MCF 10A (cell line): Measurements from ENCODE around the gene CTSE. TPM values are rescaled to one million over a fixed set of nuclear protein-coding genes. Genes with fewer than 3 reads are reported as not detected.
"Not testable (repeated sequence)": the region's sequence is repeated elsewhere in the genome, so short reads cannot be mapped to it uniquely, and the experiment has no call there.

ENCODE experiments used
- BruUV-seq: library from RNA; stranded (reverse); fragments of 400-500 nt; replicated peaks from 2 replicates; lab custom pipeline; 2021; lab: Mats Ljungman, UMichigan
- CTCF ChIA-PET: fragments of 300-600 bp; sonication (Branson Sonifier 250); formaldehyde crosslinking; extraction: SDS; loops from one replicate; lab custom pipeline; 2021; ENCODE audit warnings: antibody characterized with exemption, inconsistent platforms; lab: Yijun Ruan, JAX
- POLR2A ChIA-PET: fragments of 300-600, 350-650 bp; sonication (Branson Sonifier 250); formaldehyde crosslinking; extraction: SDS; loops from one replicate; lab custom pipeline; 2020; ENCODE audit warnings: antibody characterized with exemption, inconsistent platforms; lab: Yijun Ruan, JAX
- DNase-seq: peaks from one replicate; pipeline ENCODE4 v3.0.0-alpha.2; 2018; ENCODE audit not compliant: unreplicated experiment
- H3K27ac Mint-ChIP-seq: one replicate; pipeline ENCODE4 v1.8.0; 2022; ENCODE audit warnings: mild to moderate bottlenecking, low read depth, mixed read lengths; ENCODE audit not compliant: unreplicated experiment
- H3K27me3 Mint-ChIP-seq: one replicate; pipeline ENCODE4 v1.8.0; 2022; ENCODE audit warnings: mixed read lengths; ENCODE audit not compliant: insufficient read depth, unreplicated experiment
- H3K36me3 Mint-ChIP-seq: one replicate; pipeline ENCODE4 v1.8.0; 2022; ENCODE audit warnings: mild to moderate bottlenecking, moderate library complexity, mixed read lengths; ENCODE audit not compliant: insufficient read depth, unreplicated experiment
- H3K4me1 Mint-ChIP-seq: one replicate; pipeline ENCODE4 v1.8.0; 2022; ENCODE audit warnings: mixed read lengths; ENCODE audit not compliant: insufficient read depth, unreplicated experiment
- H3K4me3 Mint-ChIP-seq: one replicate; pipeline ENCODE4 v1.8.0; 2022; ENCODE audit warnings: mild to moderate bottlenecking, moderate library complexity, mixed read lengths; ENCODE audit not compliant: unreplicated experiment
- H3K9me3 Mint-ChIP-seq: one replicate; pipeline ENCODE4 v1.8.0; 2022; ENCODE audit warnings: mixed read lengths; ENCODE audit not compliant: unreplicated experiment
- intact Hi-C: fragments of 100-400 bp; cut with micrococcal nuclease; formaldehyde crosslinking; loops from 2 replicates; pipeline ENCODE4 v1.14.1; 2022
- total RNA-seq: library from RNA; stranded (reverse); gene quantifications from 2 replicates; pipeline ENCODE4 v1.2.3, GENCODE V29; 2022
- TF ChIP-seq, protein P1 (sequence below): fragments of 200-600 bp; IDR thresholded peaks from one replicate; pipeline ENCODE4 v1.8.0; 2022; ENCODE audit warnings: antibody characterized with exemption, mild to moderate bottlenecking; ENCODE audit not compliant: unreplicated experiment

The CTSE gene
- total RNA-seq, 1 experiment from 2014 or later = 0.79 TPM

DNA sequence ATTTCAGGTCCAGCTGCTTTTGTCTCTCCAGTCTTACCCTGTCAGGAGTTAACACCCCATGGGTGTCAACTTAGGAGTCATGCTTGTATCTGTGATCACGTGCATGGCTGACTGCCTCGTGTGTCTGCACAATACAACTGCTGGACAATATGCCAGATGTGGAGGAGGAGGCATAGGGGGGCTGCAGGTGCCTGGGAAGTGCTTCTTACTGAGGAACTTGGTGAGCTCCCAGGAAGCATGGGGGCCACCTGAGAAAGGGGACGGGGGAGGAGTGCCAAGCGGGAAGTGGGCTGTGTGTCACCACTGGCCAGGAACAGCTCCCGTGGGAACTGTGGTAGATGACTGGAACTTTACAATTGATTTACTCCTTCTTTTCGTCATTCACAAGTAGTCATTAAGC lies 38.8 kb upstream of the CTSE start:
- ChIA-PET POLR2A (no interaction called here), CTCF (no interaction called here)
- Mint-ChIP-seq H3K36me3 (no peaks in the 10 kb centered on the region), H3K4me1 (peaks cover 5% of the 10 kb centered on the region), H3K27me3 (peaks cover 11% of the 10 kb centered on the region), H3K27ac (no peak overlapping the region), H3K4me3 (no peak overlapping the region), H3K9me3 (no peaks in the 10 kb centered on the region)
- DNase-seq = no peak
- TF ChIP-seq, protein P1, sequence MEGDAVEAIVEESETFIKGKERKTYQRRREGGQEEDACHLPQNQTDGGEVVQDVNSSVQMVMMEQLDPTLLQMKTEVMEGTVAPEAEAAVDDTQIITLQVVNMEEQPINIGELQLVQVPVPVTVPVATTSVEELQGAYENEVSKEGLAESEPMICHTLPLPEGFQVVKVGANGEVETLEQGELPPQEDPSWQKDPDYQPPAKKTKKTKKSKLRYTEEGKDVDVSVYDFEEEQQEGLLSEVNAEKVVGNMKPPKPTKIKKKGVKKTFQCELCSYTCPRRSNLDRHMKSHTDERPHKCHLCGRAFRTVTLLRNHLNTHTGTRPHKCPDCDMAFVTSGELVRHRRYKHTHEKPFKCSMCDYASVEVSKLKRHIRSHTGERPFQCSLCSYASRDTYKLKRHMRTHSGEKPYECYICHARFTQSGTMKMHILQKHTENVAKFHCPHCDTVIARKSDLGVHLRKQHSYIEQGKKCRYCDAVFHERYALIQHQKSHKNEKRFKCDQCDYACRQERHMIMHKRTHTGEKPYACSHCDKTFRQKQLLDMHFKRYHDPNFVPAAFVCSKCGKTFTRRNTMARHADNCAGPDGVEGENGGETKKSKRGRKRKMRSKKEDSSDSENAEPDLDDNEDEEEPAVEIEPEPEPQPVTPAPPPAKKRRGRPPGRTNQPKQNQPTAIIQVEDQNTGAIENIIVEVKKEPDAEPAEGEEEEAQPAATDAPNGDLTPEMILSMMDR = no peak
- no TSS peak for BruUV-seq
- intact Hi-C loops = no loop called here

DNA sequence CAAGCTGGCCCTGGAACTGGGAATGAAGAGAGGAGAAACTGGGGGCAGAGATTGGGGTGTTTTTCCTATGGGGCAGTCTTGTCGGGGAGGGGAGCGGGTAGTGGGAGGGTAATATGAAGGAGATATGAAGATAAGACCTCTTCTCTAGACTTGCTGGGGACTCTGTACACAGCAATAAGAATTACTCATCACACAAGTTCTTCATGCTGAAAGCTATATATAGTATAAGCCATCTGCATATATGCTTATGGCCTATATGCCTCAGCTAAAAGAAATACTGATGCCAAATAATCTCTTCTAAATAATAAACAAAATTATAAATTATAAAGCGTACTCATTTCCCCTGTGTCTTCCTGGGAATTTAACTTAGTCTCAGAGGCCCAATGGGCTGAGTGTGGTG lies 37.1 kb upstream of the CTSE start:
- CTCF ChIA-PET = interaction anchor here (0.5 to 1.5 kb wide), 4 partner anchors 30 to 1617 kb away, joined by 3 to 4 read pairs (median 3); no protein-coding TSS in a partner anchor
- Mint-ChIP-seq H3K36me3 (no peaks in the 10 kb centered on the region), H3K27me3 (peaks cover 11% of the 10 kb centered on the region), H3K4me3 (no peak overlapping the region), H3K4me1 (no peaks in the 10 kb centered on the region), H3K27ac (no peak overlapping the region), H3K9me3 (no peaks in the 10 kb centered on the region)
- no peak for DNase-seq
- no TSS peak for BruUV-seq
- POLR2A ChIA-PET = no interaction called here
- intact Hi-C loops = no loop called here
- TF ChIP-seq, protein P1 = no peak

DNA sequence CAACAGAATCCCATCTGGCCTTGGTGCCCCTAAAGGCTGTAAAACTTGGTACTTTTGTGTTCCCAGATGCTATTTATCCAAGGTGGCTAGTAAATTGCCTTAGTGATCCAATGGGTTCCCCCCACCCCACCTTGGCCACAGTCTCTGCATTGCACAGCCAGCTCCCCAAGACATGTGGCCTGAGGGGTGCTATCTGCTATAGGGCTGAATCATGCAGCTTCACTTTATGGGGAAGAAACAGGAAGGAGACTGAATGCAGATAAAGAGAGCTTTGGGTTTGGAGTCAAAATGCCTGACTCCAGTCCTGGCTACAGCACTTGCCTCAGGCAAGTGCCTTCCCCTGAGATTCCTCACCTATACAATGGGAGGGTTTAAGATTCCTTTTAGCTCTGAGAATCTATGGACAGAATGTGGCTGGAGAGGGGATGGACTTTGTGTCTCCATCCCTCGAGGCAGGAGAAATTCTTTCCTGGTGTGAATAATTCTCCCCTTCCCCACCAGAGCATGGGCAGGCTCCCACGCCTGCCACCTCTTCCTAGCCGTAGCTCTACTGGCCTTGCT lies 35.7 kb upstream of the CTSE start:
- DNase-seq = no peak
- ChIA-PET POLR2A (interaction anchor here (0.6 to 1.2 kb wide), 2 partner anchors 11 to 30 kb away, joined by 3 read pairs; no protein-coding TSS in a partner anchor), CTCF (interaction anchor here (0.6 to 1.5 kb wide), 6 partner anchors 10 to 61 kb away, joined by 3 to 5 read pairs (median 4); no protein-coding TSS in a partner anchor)
- Mint-ChIP-seq H3K27me3 (peaks cover 11% of the 10 kb centered on the region), H3K27ac (no peak overlapping the region), H3K4me1 (no peaks in the 10 kb centered on the region), H3K4me3 (no peak overlapping the region), H3K36me3 (no peaks in the 10 kb centered on the region), H3K9me3 (no peaks in the 10 kb centered on the region)
- intact Hi-C loops = no loop called here
- BruUV-seq = no TSS peak
- TF ChIP-seq, protein P1 = no peak

DNA sequence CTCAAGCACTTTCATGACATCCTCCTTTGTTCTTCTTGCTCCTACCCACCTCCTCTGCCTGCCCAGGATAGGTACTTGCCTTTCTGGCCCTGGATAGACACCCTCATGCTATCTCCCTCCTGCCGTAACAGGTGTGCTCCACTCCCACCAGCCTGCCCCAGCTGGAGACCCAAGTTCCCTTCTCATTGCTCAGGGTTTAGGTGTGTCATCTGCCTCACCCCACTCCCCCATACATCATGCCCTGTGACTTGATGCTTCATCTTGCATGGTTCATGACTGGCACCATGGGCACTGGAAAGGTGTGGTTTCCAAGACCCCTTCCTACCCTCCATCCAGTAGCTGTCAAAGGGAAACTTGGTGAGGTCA lies 35.2 kb upstream of the CTSE start:
- Mint-ChIP-seq H3K4me1 (no peaks in the 10 kb centered on the region), H3K9me3 (no peaks in the 10 kb centered on the region), H3K4me3 (no peak overlapping the region), H3K27ac (no peak overlapping the region), H3K36me3 (no peaks in the 10 kb centered on the region), H3K27me3 (peaks cover 11% of the 10 kb centered on the region)
- no peak for DNase-seq
- BruUV-seq = no TSS peak
- intact Hi-C loops = no loop called here
- ChIA-PET POLR2A (interaction anchor here (1.2 kb wide), 1 partner anchor 30 kb away, joined by 3 read pairs; no protein-coding TSS in a partner anchor), CTCF (interaction anchor here (0.6 to 1.0 kb wide), 3 partner anchors 10 to 60 kb away, joined by 3 to 4 read pairs (median 4); no protein-coding TSS in a partner anchor)
- TF ChIP-seq, protein P1 = no peak

DNA sequence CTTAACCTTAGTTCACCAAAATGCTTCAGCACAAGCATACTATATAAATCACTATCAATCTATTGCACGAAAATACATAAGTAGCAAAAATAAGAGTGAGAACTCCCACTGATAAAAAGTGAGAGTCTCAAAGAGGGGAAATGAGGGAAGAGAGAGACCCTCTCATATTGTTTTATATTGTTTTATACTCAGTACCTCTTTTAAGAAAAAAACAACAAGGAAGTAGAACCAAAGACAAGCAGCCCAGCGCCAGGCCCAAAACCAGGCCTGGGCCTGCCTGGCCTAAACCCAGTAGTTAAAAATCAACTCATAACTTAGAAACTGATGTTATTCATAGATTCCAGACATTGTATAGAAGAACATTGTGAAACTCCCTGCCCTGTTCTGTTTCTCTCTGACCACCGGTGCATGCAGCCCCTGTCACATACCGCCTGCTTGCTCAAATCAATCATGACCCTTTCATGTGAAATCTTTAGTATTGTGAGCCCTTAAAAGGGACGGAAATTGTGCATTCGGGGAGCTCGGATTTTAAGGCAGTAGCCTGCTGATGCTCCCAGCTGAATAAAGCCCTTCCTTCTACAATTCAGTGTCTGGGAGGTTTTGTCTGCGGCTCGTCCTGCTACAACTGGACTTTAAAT lies 34.7 kb upstream of the CTSE start:
- POLR2A ChIA-PET, H3K9me3 Mint-ChIP-seq, H3K36me3 Mint-ChIP-seq, H3K4me1 Mint-ChIP-seq, H3K4me3 Mint-ChIP-seq, H3K27me3 Mint-ChIP-seq, intact Hi-C loops, H3K27ac Mint-ChIP-seq, BruUV-seq, DNase-seq: not testable (repeated sequence)
- CTCF ChIA-PET = interaction anchor here (0.6 to 5.1 kb wide), 5 partner anchors 9 to 1789 kb away, joined by 3 to 24 read pairs (median 4); no protein-coding TSS in a partner anchor
